SU-DHL-6 (cell line): ENCODE measurements around the gene KCNMB2.

Experiments
- CTCF ChIP-seq: fragments of 200-600 bp; sonication (generic); IDR thresholded peaks from one replicate; pipeline ENCODE4 v1.5.1; 2017; ENCODE audit warnings: antibody characterized with exemption, mild to moderate bottlenecking, low read length, moderate library complexity; ENCODE audit not compliant: insufficient read depth, poor library complexity, severe bottlenecking
- EZH2phosphoT487 ChIP-seq: fragments of 200-600 bp; sonication (generic), shearing (Covaris generic); conservative IDR thresholded peaks from 2 replicates; pipeline ENCODE4 v1.6.1; 2018; ENCODE audit warnings: mild to moderate bottlenecking, antibody characterized with exemption, low read length, moderate library complexity, mixed read lengths

GRCh38 chr3:178705925-178706324, 169.7 kb downstream of the KCNMB2 start:
- TF ChIP-seq CTCF (no peak), EZH2phosphoT487 (no peak)
